Measurements from ENCODE around the gene MRPS22. TPM values are rescaled to one million over a fixed set of nuclear protein-coding genes. Genes with fewer than 3 reads are reported as not detected.

Gene MRPS22
- total RNA-seq, 1 donor from 2014 or later: 87.1 TPM

- DNase-seq (ENCODE audit: low read depth): no peak
- TF ChIP-seq CTCF (conservative IDR thresholded peaks at IDR 0.05; ENCODE audit: low read depth, low read length): no peak
- H3K4me3 ChIP-seq (ENCODE audit: low read depth, low read length): no peak overlapping the region
Observed at GRCh38 chr3:139318826-139319225, 25.0 kb upstream of the MRPS22 start.

- no peak for DNase-seq (ENCODE audit: low read depth)
- no peak overlapping the region for H3K4me3 ChIP-seq (ENCODE audit: low read depth, low read length)
- TF ChIP-seq CTCF (conservative IDR thresholded peaks at IDR 0.05; ENCODE audit: low read depth, low read length): peak; percentile 67
Observed at GRCh38 chr3:139319428-139320402, 24.1 kb upstream of the MRPS22 start.

GRCh38 chr3:139320551-139321309 lies 23.1 kb upstream of the MRPS22 start:
- no peak for DNase-seq (ENCODE audit: low read depth)
- H3K4me3 ChIP-seq (ENCODE audit: low read depth, low read length): no peak overlapping the region
- no peak for TF ChIP-seq CTCF (conservative IDR thresholded peaks at IDR 0.05; ENCODE audit: low read depth, low read length)

GRCh38 chr3:139322346-139322745 lies 21.5 kb upstream of the MRPS22 start:
- no peak overlapping the region for H3K4me3 ChIP-seq (ENCODE audit: low read depth, low read length)
- no peak for TF ChIP-seq CTCF (conservative IDR thresholded peaks at IDR 0.05; ENCODE audit: low read depth, low read length)
- DNase-seq (ENCODE audit: low read depth): no peak

- DNase-seq (ENCODE audit: low read depth): no peak
- H3K4me3 ChIP-seq (ENCODE audit: low read depth, low read length): no peak overlapping the region
- no peak for TF ChIP-seq CTCF (conservative IDR thresholded peaks at IDR 0.05; ENCODE audit: low read depth, low read length)
Observed at GRCh38 chr3:139323146-139323545, 20.7 kb upstream of the MRPS22 start.

- no peak for TF ChIP-seq CTCF (conservative IDR thresholded peaks at IDR 0.05; ENCODE audit: low read depth, low read length)
- no peak for DNase-seq (ENCODE audit: low read depth)
- no peak overlapping the region for H3K4me3 ChIP-seq (ENCODE audit: low read depth, low read length)
Observed at GRCh38 chr3:139324456-139324855, 19.4 kb upstream of the MRPS22 start.
